ENCODE measurements around the gene L3MBTL1.
"Not testable (repeated sequence)": the region's sequence is repeated elsewhere in the genome, so short reads cannot be mapped to it uniquely, and the experiment has no call there.

The L3MBTL1 gene

DNA sequence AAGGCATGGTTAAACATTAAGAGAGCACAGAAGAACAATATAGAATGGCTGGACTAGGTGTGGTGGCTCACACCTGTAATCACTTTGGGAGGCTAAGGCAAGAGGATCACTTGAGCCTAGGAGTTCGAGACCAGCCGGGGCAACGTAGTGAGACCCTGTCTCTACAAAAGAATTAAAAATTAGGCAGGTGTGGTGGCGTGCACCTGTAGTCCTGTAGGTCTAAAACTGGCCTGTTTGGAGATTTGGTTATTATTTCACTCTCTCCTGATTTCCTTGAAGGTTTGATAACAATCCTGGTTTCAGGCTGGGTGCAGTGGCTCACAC lies 34.2 kb upstream of the L3MBTL1 start:
- H3K4me3 ChIP-seq (ENCODE audit: low read depth, low read length): no peak overlapping the region
- TF ChIP-seq, protein P1, sequence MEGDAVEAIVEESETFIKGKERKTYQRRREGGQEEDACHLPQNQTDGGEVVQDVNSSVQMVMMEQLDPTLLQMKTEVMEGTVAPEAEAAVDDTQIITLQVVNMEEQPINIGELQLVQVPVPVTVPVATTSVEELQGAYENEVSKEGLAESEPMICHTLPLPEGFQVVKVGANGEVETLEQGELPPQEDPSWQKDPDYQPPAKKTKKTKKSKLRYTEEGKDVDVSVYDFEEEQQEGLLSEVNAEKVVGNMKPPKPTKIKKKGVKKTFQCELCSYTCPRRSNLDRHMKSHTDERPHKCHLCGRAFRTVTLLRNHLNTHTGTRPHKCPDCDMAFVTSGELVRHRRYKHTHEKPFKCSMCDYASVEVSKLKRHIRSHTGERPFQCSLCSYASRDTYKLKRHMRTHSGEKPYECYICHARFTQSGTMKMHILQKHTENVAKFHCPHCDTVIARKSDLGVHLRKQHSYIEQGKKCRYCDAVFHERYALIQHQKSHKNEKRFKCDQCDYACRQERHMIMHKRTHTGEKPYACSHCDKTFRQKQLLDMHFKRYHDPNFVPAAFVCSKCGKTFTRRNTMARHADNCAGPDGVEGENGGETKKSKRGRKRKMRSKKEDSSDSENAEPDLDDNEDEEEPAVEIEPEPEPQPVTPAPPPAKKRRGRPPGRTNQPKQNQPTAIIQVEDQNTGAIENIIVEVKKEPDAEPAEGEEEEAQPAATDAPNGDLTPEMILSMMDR (IDR thresholded peaks at IDR 0.05; ENCODE audit: borderline replicate concordance, insufficient read depth, low read depth, low read length): no peak

DNA sequence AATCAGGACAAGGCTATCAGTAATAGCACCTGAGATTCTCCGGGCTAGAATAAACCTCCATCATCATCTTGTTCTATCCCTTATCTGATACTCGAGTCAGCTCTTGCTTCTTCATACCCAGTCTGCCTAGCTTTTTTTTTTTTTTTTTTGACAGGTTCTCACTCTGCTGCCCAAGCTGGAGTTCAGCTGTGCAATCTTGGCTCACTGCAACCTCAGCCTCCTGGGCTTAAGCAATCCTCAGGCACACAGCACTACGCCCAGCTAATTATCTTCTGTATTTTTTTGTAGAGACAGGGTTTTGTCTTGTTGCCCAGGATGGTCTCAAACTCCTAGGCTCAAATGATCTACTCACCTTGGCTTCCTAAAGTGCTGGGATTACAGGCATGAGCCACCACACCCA lies 30.3 kb upstream of the L3MBTL1 start:
- TF ChIP-seq, protein P1 (IDR thresholded peaks at IDR 0.05; ENCODE audit: borderline replicate concordance, insufficient read depth, low read depth, low read length): no peak
- H3K4me3 ChIP-seq (ENCODE audit: low read depth, low read length): no peak overlapping the region

DNA sequence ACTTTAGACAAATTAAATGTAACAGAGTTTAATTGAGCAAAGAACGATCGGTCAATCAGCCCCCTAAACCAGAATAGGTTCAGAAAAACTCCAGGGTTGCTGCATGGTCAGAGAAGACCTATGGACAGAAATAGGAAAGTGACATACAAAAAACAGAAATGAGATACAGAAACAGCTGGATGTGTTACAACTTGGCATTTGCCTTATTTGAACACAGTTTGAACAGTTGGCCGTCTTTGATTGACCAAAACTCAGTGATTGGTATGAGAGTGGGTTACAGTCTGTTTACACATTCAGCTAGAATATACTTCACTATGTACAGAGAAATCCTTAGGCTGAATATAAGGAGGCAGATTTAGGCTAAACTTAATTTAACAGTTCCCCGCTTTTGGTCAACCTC lies 29.9 kb upstream of the L3MBTL1 start:
- TF ChIP-seq, protein P1 (IDR thresholded peaks at IDR 0.05; ENCODE audit: borderline replicate concordance, insufficient read depth, low read depth, low read length): no peak

DNA sequence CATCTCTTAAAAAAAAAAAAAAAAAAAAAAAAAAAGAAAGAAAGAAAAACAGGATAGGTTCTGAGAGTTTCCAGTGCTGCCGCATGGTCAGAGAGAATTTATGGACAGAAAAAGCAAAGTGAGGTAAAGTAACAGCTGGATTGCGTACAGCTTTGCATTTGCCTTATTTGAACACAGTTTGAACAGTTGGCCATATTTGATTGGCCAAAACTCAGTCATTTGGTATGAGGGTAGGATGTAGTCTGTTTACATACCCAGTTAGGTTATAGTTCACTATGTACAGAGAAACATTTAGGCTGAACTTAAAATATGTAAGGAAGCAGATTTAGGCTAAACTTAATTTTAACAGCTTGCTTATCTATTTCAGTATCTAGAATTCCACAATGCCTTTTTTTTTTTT lies 17.5 kb upstream of the L3MBTL1 start:
- no peak overlapping the region for H3K4me3 ChIP-seq (ENCODE audit: low read depth, low read length)
- TF ChIP-seq, protein P1 (IDR thresholded peaks at IDR 0.05; ENCODE audit: borderline replicate concordance, insufficient read depth, low read depth, low read length): no peak

More for the DNA sequence above, 29.9 kb upstream of the L3MBTL1 start:
- H3K4me3 ChIP-seq (ENCODE audit: low read depth, low read length): no peak overlapping the region

DNA sequence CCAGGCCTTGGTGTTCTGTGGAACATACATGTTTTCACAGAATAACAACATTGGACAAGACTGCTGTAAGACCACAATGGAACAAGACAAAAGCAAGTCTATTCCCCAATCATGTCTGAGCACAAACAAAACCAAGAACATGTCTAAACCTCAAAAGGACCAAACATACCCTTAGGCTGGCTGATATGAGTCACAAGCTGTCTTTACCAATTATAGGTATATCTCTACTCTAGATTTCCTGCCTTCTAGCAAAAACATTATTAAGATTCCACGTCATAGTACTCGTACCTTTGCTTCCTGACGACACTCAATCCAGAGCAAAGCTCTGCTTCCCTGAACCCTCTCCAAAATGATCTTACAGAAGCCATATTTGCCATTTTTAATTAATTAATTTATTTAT lies 15.4 kb upstream of the L3MBTL1 start:
- no peak overlapping the region for H3K4me3 ChIP-seq (ENCODE audit: low read depth, low read length)
- TF ChIP-seq, protein P1 (IDR thresholded peaks at IDR 0.05; ENCODE audit: borderline replicate concordance, insufficient read depth, low read depth, low read length): no peak

DNA sequence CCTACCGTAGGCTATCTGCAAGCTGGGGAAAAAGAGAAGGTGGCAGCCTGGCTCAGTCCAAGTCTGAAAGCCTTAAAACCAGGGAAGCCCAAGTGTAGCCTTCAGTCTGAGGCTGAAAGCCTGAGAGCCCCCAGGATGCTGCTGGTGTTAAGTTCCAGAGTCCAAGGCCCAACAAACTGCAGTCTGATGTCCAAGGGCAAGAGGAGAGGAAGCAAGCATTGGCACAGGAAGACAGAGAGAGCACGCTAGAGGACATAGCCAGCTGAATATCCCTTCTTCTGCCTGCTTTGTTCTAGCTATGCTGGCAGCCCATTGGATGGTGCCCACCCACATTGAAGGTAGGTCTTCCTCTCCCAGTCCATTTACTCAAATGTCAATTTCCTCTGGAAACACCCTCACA lies 12.1 kb upstream of the L3MBTL1 start:
- no peak overlapping the region for H3K4me3 ChIP-seq (ENCODE audit: low read depth, low read length)
- TF ChIP-seq, protein P1 (IDR thresholded peaks at IDR 0.05; ENCODE audit: borderline replicate concordance, insufficient read depth, low read depth, low read length): no peak

DNA sequence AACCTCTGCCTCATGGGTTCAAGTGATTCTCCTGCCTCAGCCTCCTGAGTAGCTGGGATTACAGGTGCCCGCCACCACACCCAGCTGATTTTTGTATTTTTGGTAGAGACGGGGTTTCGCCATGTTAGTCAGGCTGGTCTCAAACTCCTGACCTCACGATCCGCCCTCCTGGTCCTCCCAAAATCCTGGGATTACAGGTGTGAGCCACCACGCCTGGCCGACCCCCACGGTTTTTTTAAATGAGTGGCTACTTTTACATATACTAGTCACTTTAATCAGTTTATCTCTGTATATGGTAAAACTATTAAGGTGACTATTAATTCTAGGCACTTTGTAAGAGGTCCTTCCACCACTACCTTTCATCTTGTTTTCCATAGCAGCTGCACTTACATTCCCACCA lies 5.5 kb upstream of the L3MBTL1 start:
- H3K4me3 ChIP-seq (ENCODE audit: low read depth, low read length): not testable (repeated sequence)

DNA sequence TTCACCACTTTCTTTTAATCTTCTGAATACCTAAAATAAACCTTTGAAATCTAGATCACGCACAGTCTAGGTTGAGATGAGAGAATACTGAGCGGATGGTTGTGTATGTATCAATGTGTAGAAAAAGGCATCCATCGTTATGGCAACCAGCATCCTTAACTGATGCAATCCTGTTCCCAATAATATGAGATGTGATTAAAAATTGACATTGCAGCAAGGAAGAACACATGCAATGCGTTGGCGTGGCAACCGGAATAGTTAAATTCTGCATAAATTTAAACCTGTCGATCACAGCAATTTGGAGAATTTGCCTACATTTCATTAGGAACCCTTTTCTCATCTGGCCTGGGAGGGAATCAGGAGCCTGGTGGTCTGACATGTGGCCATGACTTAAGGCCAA lies 1.3 kb upstream of the L3MBTL1 start:
- no peak overlapping the region for H3K4me3 ChIP-seq (ENCODE audit: low read depth, low read length)
- TF ChIP-seq, protein P1 (IDR thresholded peaks at IDR 0.05; ENCODE audit: borderline replicate concordance, insufficient read depth, low read depth, low read length): no peak
